ENCODE results near the gene KRT84.
"Not testable (repeated sequence)": the region's sequence is repeated elsewhere in the genome, so short reads cannot be mapped to it uniquely, and the experiment has no call there.

KRT84 gene

GRCh38 chr12:52359621-52360061, 25.8 kb downstream of the KRT84 start:
- no peak for DNase-seq

- DNase-seq: no peak
Measured at GRCh38 chr12:52358575-52359350, 26.7 kb downstream of the KRT84 start.

GRCh38 chr12:52356762-52357580, 28.5 kb downstream of the KRT84 start:
- no peak for DNase-seq

GRCh38 chr12:52356031-52356761, 29.3 kb downstream of the KRT84 start:
- DNase-seq: no peak

- no peak for DNase-seq
Measured at GRCh38 chr12:52355176-52355575, 30.3 kb downstream of the KRT84 start.

- no peak for DNase-seq
Measured at GRCh38 chr12:52354200-52354599, 31.3 kb downstream of the KRT84 start.

GRCh38 chr12:52353766-52354165, 31.7 kb downstream of the KRT84 start:
- no peak for DNase-seq

GRCh38 chr12:52352951-52353350, 32.5 kb downstream of the KRT84 start:
- DNase-seq: no peak

GRCh38 chr12:52351196-52352059, 34.0 kb downstream of the KRT84 start:
- no peak for DNase-seq

- DNase-seq: no peak
Measured at GRCh38 chr12:52350786-52351185, 34.7 kb downstream of the KRT84 start.

GRCh38 chr12:52350021-52350620, 35.3 kb downstream of the KRT84 start:
- DNase-seq: no peak

- DNase-seq: no peak
Measured at GRCh38 chr12:52349196-52349595, 36.3 kb downstream of the KRT84 start.

GRCh38 chr12:52347551-52348510, 37.6 kb downstream of the KRT84 start:
- DNase-seq: no peak

- DNase-seq: no peak
Measured at GRCh38 chr12:52347016-52347415, 38.4 kb downstream of the KRT84 start.

GRCh38 chr12:52346593-52346992, 38.9 kb downstream of the KRT84 start:
- no peak for DNase-seq

GRCh38 chr12:52345041-52345440, 40.4 kb downstream of the KRT84 start:
- DNase-seq: not testable (repeated sequence)

- DNase-seq: no peak
Measured at GRCh38 chr12:52344111-52344510, 41.3 kb downstream of the KRT84 start.

GRCh38 chr12:52343550-52343949, 41.9 kb downstream of the KRT84 start:
- no peak for DNase-seq

GRCh38 chr12:52342781-52343490, 42.5 kb downstream of the KRT84 start:
- no peak for DNase-seq

GRCh38 chr12:52341066-52341580, 44.3 kb downstream of the KRT84 start:
- DNase-seq: no peak

All from bone marrow (tissue), 2 donors.